ENCODE measurements around the gene SKAP1.

- TF ChIP-seq, protein P1, sequence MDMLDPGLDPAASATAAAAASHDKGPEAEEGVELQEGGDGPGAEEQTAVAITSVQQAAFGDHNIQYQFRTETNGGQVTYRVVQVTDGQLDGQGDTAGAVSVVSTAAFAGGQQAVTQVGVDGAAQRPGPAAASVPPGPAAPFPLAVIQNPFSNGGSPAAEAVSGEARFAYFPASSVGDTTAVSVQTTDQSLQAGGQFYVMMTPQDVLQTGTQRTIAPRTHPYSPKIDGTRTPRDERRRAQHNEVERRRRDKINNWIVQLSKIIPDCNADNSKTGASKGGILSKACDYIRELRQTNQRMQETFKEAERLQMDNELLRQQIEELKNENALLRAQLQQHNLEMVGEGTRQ (IDR thresholded peaks at IDR 0.05; ENCODE audit: borderline replicate concordance, low read depth, low read length), result no peak
- TF ChIP-seq, protein P2, sequence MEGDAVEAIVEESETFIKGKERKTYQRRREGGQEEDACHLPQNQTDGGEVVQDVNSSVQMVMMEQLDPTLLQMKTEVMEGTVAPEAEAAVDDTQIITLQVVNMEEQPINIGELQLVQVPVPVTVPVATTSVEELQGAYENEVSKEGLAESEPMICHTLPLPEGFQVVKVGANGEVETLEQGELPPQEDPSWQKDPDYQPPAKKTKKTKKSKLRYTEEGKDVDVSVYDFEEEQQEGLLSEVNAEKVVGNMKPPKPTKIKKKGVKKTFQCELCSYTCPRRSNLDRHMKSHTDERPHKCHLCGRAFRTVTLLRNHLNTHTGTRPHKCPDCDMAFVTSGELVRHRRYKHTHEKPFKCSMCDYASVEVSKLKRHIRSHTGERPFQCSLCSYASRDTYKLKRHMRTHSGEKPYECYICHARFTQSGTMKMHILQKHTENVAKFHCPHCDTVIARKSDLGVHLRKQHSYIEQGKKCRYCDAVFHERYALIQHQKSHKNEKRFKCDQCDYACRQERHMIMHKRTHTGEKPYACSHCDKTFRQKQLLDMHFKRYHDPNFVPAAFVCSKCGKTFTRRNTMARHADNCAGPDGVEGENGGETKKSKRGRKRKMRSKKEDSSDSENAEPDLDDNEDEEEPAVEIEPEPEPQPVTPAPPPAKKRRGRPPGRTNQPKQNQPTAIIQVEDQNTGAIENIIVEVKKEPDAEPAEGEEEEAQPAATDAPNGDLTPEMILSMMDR (IDR thresholded peaks at IDR 0.05), result no peak
- TF ChIP-seq RAD21 (IDR thresholded peaks at IDR 0.05; ENCODE audit: low read length) (no peak), POLR2AphosphoS5 (IDR thresholded peaks at IDR 0.05; ENCODE audit: low read depth, low read length) (no peak), JUND (IDR thresholded peaks at IDR 0.05) (no peak), IRF3 (IDR thresholded peaks at IDR 0.05; ENCODE audit: low read depth, low read length) (no peak), MXI1 (IDR thresholded peaks at IDR 0.05; ENCODE audit: low read depth, low read length) (no peak), GABPA (IDR thresholded peaks at IDR 0.05; ENCODE audit: low read depth) (no peak), TCF12 (IDR thresholded peaks at IDR 0.05) (no peak), ELF1 (IDR thresholded peaks at IDR 0.05) (no peak), EZH2phosphoT487 (IDR thresholded peaks at IDR 0.05; ENCODE audit: borderline replicate concordance, low read depth) (no peak)
- TF ChIP-seq, protein P3, sequence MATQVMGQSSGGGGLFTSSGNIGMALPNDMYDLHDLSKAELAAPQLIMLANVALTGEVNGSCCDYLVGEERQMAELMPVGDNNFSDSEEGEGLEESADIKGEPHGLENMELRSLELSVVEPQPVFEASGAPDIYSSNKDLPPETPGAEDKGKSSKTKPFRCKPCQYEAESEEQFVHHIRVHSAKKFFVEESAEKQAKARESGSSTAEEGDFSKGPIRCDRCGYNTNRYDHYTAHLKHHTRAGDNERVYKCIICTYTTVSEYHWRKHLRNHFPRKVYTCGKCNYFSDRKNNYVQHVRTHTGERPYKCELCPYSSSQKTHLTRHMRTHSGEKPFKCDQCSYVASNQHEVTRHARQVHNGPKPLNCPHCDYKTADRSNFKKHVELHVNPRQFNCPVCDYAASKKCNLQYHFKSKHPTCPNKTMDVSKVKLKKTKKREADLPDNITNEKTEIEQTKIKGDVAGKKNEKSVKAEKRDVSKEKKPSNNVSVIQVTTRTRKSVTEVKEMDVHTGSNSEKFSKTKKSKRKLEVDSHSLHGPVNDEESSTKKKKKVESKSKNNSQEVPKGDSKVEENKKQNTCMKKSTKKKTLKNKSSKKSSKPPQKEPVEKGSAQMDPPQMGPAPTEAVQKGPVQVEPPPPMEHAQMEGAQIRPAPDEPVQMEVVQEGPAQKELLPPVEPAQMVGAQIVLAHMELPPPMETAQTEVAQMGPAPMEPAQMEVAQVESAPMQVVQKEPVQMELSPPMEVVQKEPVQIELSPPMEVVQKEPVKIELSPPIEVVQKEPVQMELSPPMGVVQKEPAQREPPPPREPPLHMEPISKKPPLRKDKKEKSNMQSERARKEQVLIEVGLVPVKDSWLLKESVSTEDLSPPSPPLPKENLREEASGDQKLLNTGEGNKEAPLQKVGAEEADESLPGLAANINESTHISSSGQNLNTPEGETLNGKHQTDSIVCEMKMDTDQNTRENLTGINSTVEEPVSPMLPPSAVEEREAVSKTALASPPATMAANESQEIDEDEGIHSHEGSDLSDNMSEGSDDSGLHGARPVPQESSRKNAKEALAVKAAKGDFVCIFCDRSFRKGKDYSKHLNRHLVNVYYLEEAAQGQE (IDR thresholded peaks at IDR 0.05; ENCODE audit: low read depth, low read length), result no peak
Observed at GRCh38 chr17:48240122-48240521, 189.9 kb downstream of the SKAP1 start.

Measured in SK-N-SH (cell line).